Esophagus squamous epithelium (tissue), 4 donors: ENCODE measurements around the gene CAPZA2.

Experiments used
- CTCF ChIP-seq, 6 experiments: fragments of 450-650 bp in 4 of 6; fragments of 200-600 bp in 2 of 6; sonication (generic) in 2 of 6; IDR thresholded peaks; one replicate each; pipeline ENCODE4 v1.5.1; 2016 to 2019; ENCODE audit warnings: antibody characterized with exemption in 6 of 6, mild to moderate bottlenecking in 4 of 6, moderate library complexity in 4 of 6
- POLR2A ChIP-seq, 4 donors: fragments of 450-650 bp; IDR thresholded peaks; one replicate each; pipeline ENCODE4 v1.6.1; 2017; ENCODE audit warnings: antibody characterized with exemption in 4 of 4, mild to moderate bottlenecking in 4 of 4, moderate library complexity in 3 of 4

GRCh38 chr7:116924741-116925140 lies 62.4 kb downstream of the CAPZA2 start:
- no peak for TF ChIP-seq CTCF (IDR thresholded peaks at IDR 0.05)
- TF ChIP-seq POLR2A (IDR thresholded peaks at IDR 0.05), result no peak
